Pons (tissue), 1 donor: ENCODE data around the gene AXDND1.
"Not testable (repeated sequence)": the region's sequence is repeated elsewhere in the genome, so short reads cannot be mapped to it uniquely, and the experiment has no call there.

Experiments used
- DNase-seq: peaks from one replicate; pipeline ENCODE4 v3.0.0-alpha.2; 2016; ENCODE audit warnings: low spot score

AXDND1 gene

GRCh38 chr1:179365342-179366092 lies at the start of gene AXDND1:
Gene AXDND1, plus strand, starts transcription at chr1:179365971. Its CDS starts 539 bp downstream, at chr1:179366510.
- peak; percentile 88 for DNase-seq

- DNase-seq: no peak
These were observed 47.3 kb upstream of the AXDND1 start for GRCh38 chr1:179318491-179318890.

- no peak for DNase-seq
These were observed 44.1 kb upstream of the AXDND1 start for GRCh38 chr1:179321533-179322216.

GRCh38 chr1:179322557-179322956 lies 43.2 kb upstream of the AXDND1 start:
- DNase-seq: no peak

- DNase-seq: no peak
These were observed 42.3 kb upstream of the AXDND1 start for GRCh38 chr1:179323436-179323835.

GRCh38 chr1:179325836-179326235 lies 39.9 kb upstream of the AXDND1 start:
- DNase-seq: no peak

- no peak for DNase-seq
These were observed 39.0 kb upstream of the AXDND1 start for GRCh38 chr1:179326746-179327145.

- no peak for DNase-seq
These were observed 38.6 kb upstream of the AXDND1 start for GRCh38 chr1:179327196-179327595.

GRCh38 chr1:179327679-179328078 lies 38.1 kb upstream of the AXDND1 start:
- peak; percentile 48 for DNase-seq

- DNase-seq: no peak
These were observed 35.9 kb upstream of the AXDND1 start for GRCh38 chr1:179329862-179330261.

- DNase-seq: no peak
These were observed 31.3 kb upstream of the AXDND1 start for GRCh38 chr1:179334440-179334839.

- DNase-seq: no peak
These were observed 28.5 kb upstream of the AXDND1 start for GRCh38 chr1:179337288-179337687.

GRCh38 chr1:179337942-179338560 lies 27.7 kb upstream of the AXDND1 start:
- no peak for DNase-seq

GRCh38 chr1:179340918-179341317 lies 24.9 kb upstream of the AXDND1 start:
- peak; percentile 70 for DNase-seq

GRCh38 chr1:179341943-179342547 lies 23.7 kb upstream of the AXDND1 start:
- no peak for DNase-seq

- no peak for DNase-seq
These were observed 22.9 kb upstream of the AXDND1 start for GRCh38 chr1:179342740-179343404.

GRCh38 chr1:179351281-179351680 lies 14.5 kb upstream of the AXDND1 start:
- DNase-seq: no peak

- no peak for DNase-seq
These were observed 13.5 kb upstream of the AXDND1 start for GRCh38 chr1:179352236-179352635.

GRCh38 chr1:179353546-179353945 lies 12.2 kb upstream of the AXDND1 start:
- no peak for DNase-seq

- not testable (repeated sequence) for DNase-seq
These were observed 4.1 kb upstream of the AXDND1 start for GRCh38 chr1:179361631-179362030.

GRCh38 chr1:179366093-179366800 lies 476 bp downstream of the AXDND1 start:
- peak; percentile 10 for DNase-seq
